ENCODE measurements around the gene TNNC1.

DNA sequence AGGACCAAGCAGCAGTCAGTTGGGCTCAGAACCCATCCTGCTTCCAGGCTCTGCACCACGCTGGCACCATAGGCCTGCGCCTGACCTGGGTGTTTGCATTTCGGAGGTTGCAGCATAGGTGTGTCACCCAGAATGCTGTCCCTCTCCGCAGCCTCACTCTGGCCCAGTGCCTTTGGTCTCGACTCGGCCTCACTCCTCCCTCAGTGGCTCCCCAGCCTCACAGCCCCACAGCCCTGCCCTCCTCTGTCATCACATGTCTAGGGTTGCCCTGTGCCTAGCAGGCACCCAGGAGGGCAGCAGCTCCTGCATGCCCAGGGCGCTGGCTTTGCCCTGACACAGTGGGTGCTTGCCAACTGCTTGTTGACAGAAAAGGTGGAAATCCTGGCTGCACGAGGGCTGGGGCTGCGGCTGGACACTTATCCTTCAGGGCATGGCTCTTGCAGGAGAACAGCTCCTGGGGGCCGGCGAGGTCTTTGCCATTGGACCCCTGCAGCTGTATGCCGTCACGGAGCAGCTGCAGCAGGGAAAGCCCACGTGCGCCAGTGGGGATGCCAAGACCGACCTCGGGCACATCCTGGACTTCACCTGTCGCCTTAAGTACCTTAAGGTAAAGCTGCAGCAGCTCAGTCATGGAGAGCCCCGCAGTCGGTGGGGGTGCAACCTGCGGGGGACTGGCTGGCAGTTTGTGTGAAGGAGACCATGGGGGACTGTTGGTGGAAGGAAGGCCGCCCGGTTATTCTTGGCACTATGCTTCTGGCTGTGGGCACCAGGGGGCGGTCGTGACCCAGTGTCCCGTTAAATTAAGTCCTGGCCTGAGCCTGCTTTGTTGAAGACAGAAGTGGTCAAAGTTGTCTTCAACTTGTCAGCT lies 17.8 kb upstream of the TNNC1 start:
- TF ChIP-seq POLR2A (IDR thresholded peaks at IDR 0.05) (peak in 1 of 2 donors; percentile 26), CTCF (IDR thresholded peaks at IDR 0.05 in 4 of 5, conservative IDR thresholded peaks at IDR 0.05 in 1 of 5) (peak; percentile 77 to 88 (median 83))
